NCI-H69 (cell line): Measurements from ENCODE around the gene EDC4.
A peak's percentile ranks its signal among the peaks of the same experiment; 100 is the strongest.
"Not testable (repeated sequence)": the region's sequence is repeated elsewhere in the genome, so short reads cannot be mapped to it uniquely, and the experiment has no call there.

Experiments used
- DNase-seq: peaks from one replicate; lab custom pipeline; 2025; lab: John Stamatoyannopoulos, UW

Gene EDC4

GRCh38 chr16:67872631-67873434 lies at the start of gene EDC4:
TSS of gene EDC4 (plus strand) at chr16:67873052. CDS start at chr16:67873262, 210 bp downstream.
- peak; percentile 79 for DNase-seq

- no peak for DNase-seq
Measured at GRCh38 chr16:67825119-67825518, 47.7 kb upstream of the EDC4 start.

GRCh38 chr16:67825906-67826305 lies 46.9 kb upstream of the EDC4 start:
- no peak for DNase-seq

- DNase-seq, result no peak
Measured at GRCh38 chr16:67828651-67829050, 44.2 kb upstream of the EDC4 start.

GRCh38 chr16:67833030-67833414 lies 39.8 kb upstream of the EDC4 start:
- peak; percentile 25 for DNase-seq

GRCh38 chr16:67833415-67834241 lies 39.2 kb upstream of the EDC4 start:
- peak; percentile 92 for DNase-seq

- no peak for DNase-seq
Measured at GRCh38 chr16:67834242-67834614, 38.6 kb upstream of the EDC4 start.

GRCh38 chr16:67837190-67837589 lies 35.7 kb upstream of the EDC4 start:
- DNase-seq, result not testable (repeated sequence)

- DNase-seq, result no peak
Measured at GRCh38 chr16:67837811-67838210, 35.0 kb upstream of the EDC4 start.

- DNase-seq, result no peak
Measured at GRCh38 chr16:67841198-67841815, 31.5 kb upstream of the EDC4 start.

- peak; percentile 94 for DNase-seq
Measured at GRCh38 chr16:67841816-67842508, 30.9 kb upstream of the EDC4 start, which contains the start of gene THAP11. TSS of gene THAP11 (plus strand) at chr16:67842320. CDS start at chr16:67842555, 235 bp downstream.

GRCh38 chr16:67842509-67843342 lies 30.1 kb upstream of the EDC4 start:
- peak; percentile 70 for DNase-seq

GRCh38 chr16:67843343-67843765 lies 29.5 kb upstream of the EDC4 start:
- peak; percentile 62 for DNase-seq

- no peak for DNase-seq
Measured at GRCh38 chr16:67844497-67844896, 28.4 kb upstream of the EDC4 start.

GRCh38 chr16:67845291-67846062 lies 27.4 kb upstream of the EDC4 start:
- DNase-seq, result no peak

GRCh38 chr16:67846063-67846319 lies 26.9 kb upstream of the EDC4 start:
- no peak for DNase-seq

GRCh38 chr16:67846320-67847063 lies 26.4 kb upstream of the EDC4 start, which contains the start of gene NUTF2:
TSS of gene NUTF2 (plus strand) at chr16:67846933. CDS start at chr16:67865131, 18,198 bp downstream.
- DNase-seq, result peak; percentile 96

GRCh38 chr16:67847064-67847861 lies 25.6 kb upstream of the EDC4 start, which contains the start of gene CENPT:
TSS of gene CENPT (minus strand) at chr16:67847693. CDS start at chr16:67833859, 13,834 bp downstream.
- peak; percentile 72 for DNase-seq

- no peak for DNase-seq
Measured at GRCh38 chr16:67848118-67848517, 24.7 kb upstream of the EDC4 start.
